T follicular helper cell (primary cell): ENCODE results near the gene SPNS1.
"Not testable (repeated sequence)": the region's sequence is repeated elsewhere in the genome, so short reads cannot be mapped to it uniquely, and the experiment has no call there.

Source experiments
- DNase-seq: peaks from one replicate; pipeline ENCODE4 v3.0.0-alpha.2; 2020; ENCODE audit warnings: low read depth

The SPNS1 gene

DNA sequence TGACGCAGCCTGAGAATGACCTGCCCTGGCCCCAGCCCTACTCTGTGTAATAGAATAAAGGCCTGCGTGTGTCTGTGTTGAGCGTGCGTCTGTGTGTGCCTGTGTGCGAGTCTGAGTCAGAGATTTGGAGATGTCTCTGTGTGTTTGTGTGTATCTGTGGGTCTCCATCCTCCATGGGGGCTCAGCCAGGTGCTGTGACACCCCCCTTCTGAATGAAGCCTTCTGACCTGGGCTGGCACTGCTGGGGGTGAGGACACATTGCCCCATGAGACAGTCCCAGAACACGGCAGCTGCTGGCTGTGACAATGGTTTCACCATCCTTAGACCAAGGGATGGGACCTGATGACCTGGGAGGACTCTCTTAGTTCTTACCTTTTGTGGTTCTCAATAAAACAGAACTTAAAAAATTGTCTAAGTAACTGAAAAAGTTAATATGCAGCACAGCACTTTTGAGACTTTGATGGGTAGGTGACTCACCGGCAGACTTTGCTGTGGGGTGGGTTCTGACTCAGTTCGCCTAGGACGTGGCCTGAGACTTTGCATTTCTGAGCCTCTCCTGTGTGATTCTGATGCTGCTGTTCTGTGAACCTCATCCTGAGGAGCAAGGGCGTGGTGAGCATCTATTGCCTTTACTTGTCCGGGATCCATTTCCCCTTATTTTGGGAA is 15.9 kb downstream of the SPNS1 start:
- DNase-seq = peak; percentile 48

DNA sequence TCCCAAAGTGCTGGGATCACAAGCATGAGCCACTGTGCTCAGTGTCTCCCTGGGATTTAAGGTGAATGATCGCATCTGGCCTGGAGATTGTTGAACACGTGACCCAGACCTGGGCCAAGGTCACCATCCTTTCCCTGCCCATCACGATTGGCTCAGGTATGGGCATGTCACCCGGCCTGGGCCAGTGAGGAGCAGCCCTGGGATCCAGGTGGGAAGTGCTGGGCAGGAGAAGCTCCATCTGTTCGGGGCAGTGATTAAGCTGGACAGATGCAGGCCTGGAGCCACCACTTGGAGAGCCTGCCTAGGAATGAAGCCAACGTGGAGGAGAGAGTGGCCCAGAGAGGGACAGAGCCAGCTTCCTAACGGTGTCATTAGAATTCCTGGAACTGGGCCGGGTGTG is 17.1 kb downstream of the SPNS1 start:
- no peak for DNase-seq

DNA sequence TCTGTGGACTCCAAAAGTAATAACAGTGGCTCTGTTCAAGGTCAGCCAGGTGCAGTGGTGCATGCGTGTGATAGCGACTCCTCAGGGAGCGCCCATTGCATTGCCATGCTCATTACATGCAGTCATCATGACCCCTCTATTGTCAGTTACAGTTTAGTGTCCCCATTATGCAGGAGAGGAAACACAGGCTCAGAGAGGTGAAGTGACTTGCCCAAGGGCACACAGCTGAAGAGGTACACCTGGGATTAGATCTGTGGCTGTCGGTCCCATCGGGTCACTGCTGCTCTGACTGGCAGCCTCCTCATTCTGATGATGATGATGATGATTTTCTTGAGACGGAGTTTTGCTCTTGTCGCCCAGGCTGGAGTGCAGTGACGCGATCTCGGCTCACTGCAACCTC is 17.9 kb downstream of the SPNS1 start:
- no peak for DNase-seq

DNA sequence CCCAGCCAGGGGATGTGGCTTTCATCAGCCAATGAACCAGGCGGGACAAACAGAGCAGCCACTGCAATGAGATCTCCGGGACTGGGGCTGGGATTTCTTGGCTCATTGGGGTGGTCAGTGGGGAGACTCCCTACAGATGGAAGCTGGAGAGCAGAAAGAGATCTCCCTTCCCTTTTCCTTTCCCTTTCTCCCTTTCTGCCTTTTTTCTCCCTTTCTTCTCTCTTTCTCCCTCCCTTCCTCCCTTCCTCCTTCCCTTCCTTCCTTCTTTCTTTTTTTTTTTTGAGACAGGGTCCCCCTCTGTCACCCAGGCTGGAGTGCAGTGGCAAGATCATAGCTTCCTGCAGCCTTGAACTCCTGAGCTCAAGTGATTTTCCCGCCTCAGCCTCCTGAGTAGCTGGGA is 24.3 kb downstream of the SPNS1 start:
- DNase-seq = no peak

DNA sequence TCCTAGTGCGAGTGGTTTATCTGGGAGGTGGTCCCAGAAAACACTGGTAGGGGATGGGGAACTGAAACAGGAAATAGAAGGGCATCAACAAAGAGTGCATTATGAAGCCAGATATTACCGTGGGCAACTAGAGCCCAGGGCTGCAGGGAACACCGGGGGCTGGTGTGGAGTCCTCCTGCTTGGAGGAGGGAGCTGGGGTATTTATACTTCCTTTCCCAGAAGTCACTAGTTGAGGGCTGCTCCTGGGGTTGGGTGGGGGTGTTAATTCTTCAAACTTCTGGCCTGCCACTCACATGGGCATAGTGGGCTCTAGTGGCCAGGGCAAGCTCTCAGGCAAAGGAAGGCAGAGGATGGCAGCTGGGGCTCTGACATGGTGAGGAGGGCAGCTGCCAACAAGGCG is 25.0 kb downstream of the SPNS1 start:
- DNase-seq = no peak

DNA sequence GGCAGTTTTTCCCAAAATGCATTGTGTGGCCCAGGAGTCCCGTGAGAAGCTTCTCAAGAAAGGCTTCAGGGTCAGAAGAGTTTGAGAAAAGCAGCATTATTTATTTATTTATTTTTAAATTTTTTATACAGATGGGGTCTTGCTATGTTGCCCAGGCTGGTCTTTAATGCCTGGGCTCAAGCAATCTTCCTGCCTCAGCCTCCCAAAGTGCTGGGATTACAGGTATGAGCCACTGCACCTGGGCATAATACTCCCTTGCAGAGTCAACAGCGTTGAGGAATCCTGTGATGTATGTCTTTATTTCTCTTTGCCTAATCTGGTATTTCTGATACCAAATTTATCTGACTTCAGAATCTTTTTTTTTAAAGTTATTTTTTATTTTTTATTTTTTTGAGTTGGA is 25.4 kb downstream of the SPNS1 start:
- no peak for DNase-seq

DNA sequence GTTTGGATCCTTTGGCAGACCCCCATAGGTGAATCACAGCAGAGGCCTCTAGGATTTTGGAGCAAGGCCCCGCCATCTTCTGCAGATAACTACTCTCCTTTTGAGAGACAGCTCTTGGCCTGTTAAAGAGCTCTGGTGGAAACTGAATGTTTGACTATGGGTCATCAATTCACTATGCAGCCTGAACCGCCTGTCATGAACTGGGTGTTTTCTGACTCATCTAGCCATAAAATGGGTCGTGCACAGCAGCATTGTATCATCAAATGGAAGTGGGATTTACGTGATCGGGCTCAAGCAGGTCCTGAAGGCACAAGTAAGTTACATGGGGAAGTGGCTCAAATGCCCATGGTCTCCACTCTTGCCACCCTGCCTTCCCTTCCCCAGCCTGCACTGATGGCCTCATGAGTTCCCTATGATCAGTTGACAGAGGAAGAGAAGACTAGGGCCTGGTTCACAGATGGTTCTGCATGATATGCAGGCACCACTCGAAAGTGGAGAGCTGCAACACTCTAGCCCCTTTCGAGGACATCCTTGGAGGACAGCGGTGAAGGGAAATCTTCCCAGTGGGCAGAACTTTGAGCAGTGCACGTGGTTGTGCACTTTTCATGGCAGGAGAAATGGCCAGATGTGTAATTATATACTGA is 30.0 kb downstream of the SPNS1 start:
- DNase-seq = not testable (repeated sequence)

DNA sequence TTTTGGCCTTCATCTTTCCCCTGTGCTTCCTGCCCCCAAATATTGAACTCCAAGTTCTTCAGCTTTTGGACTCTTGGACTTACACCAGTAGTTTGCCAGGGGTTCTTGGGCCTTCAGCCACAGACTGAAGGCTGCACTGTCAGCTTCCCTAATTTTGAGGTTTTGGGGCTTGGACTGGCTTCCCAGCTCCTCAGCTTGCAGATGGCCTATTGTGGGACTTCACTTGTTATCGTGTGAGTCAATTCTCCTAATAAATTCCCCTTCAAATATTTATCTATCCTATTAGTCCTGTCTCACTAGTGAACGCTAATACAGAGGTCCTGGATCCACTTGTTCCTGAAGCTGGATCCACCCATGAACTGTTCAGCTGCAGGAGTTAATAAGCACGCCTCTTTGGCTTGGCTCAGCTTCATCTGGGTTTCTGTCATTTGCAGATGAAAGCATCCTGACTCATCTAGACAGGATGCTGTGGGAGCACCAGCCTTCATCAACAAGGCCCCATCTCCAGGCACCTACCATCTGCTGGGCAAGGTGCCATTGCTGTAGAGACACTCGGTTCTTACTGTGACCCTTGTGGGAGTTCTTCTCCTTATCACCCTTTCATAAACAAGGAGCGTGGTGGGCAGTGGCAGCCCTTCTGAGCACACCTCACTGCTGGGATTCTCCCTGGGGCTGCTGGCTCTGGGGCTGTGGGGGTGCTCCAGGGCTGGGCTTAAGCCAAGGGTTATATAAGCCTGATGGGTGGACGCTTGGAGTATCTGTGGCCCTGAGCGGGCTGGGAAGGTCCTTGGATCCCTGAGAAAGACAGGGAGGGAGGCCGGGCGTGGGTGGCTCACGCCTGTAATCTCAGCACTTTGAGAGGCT is 33.4 kb downstream of the SPNS1 start:
- peak; percentile 66 for DNase-seq

DNA sequence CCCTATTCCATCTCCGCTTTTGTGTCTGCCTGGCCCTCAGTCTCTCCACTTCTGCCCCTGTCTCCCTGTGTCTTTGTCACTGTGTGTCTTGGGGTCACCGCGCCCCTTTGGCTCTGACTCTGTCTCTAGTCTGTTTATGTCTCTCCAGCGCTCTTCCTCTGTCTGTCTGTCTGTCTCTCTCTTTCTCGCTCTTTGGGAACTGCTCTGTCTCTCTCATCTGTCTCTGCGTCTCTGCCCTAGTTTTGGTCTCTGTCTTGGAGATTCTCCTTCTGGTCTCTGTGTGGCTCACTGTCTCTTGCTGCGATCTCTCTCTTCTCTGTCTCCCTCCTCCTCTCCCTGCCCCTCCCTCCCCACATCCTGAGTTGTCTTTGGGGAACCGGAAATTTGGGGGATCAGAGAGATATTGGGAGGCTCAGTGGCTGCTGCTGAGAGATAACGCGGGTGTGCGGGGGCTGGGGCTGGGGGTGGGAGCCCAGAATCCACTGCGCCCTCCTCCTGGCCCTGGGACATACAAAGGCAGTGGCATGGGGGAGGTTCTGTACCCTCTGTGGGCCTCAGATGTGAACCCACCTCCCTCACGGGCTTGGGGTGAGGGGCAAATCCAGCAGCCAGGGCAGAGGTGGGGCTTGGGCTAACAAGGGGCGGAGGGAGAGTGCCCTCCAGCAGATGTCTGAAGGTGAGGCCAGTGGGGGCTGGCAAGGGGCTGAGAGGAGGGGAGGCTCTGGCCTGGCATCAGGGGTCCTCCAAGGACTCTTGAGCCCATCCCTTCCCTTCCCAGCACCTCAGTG is 34.7 kb downstream of the SPNS1 start:
- DNase-seq = no peak

DNA sequence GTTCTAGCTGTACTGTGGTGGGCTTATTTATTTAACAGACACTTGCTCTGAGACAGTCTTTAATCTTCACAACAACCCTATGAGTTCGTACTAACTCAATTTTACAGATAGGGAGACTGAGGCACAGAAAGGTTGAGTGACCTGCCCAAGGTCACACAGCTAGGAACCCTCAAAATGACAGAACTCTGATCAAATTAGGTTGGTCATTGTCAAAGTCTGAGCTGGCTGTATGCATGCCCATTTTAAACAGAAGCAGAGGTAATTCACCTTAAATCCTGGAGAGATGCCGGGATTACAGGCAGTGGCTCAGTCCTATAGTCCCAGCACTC is 35.2 kb downstream of the SPNS1 start:
- DNase-seq = no peak

DNA sequence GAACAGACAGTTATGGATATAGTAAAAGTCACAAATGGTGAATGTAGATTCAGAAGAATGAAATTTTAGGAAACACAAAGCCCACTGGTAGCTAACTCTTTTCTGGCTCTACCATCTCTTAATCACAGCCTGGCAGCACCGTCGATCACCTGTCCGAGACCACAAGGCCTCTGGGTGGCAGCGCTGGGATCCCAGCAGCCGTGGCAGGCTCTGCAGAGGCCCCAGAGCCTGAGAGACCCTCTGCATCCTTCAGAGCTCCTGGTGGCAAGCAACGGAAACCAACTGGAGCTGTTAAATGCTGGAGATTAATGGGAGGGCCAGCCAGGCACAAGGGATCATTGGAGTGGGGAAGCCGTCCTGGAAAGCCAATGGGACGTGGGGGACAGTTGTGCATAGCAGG is 36.5 kb downstream of the SPNS1 start:
- DNase-seq = no peak

DNA sequence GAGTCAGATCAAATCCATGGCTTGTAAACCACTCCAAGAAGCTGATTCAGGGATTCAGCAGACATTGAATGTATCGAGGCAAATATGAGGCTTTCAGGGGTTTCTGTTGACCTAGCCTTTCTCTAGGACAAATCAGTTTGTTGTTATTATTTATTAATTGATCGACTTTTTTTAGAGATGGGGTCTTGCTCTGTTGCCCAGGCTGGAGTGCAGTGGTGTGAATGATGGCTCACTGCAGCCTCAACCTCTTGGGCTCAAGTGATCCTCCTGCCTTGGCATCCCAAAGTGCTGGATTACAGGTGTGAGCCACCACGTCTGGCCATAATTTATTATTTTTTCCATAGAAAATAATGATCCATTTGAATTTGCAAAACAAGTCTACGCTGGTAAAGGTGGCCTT is 37.3 kb downstream of the SPNS1 start:
- no peak for DNase-seq

DNA sequence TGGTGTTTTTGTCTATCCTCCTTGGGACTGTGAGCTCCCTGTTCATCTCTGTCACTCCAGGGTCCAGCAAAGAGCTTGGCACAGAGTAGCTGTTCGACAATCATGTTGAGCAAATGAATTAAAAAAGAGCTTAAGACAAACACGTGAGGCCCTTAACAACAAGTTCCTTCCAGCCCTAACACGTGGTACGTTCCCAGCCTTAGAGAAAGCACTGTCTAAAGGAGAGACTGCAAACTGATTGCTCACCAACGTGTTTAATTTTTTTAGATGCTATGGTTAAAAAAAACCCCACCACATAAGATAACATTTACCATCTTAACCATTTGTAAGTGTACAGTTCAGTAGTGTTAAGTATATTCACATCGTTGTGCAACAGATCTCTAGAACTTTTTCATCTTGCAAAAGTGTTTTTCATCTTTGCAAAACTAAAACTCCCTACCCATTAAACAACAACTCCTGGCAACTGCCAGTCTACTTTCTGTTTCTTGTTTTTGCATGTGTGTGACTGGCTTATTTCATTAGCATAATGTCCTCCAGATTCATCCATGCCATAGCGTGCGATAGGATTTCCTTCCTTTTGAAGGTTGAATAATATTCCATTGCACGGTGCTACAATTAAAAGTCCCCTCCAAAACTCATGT is 38.5 kb downstream of the SPNS1 start:
- no peak for DNase-seq

DNA sequence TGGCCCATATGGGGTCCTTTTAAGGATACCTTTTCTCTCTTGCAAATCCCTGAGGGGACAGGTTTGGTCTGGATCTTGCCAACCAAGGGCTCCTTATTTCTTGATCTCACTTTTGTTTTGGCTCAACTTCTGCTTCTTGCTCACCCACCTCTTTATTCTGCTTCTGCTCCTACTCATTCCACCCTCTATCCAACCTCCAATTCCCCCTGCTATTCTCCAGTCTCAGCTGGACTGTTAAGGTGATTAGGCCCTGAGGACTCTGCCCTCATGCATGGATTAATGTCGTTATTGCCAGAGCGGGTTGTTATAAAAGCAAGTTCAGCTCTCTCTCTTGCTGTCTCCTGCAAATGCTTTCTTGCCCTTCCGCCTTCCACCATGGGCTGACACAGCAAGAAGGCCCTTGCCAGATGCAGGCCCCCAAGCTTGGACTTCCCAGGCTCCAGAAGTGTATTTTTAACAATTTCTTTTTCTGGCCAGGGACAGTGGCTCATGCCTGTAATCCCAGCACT is 40.0 kb downstream of the SPNS1 start:
- no peak for DNase-seq

DNA sequence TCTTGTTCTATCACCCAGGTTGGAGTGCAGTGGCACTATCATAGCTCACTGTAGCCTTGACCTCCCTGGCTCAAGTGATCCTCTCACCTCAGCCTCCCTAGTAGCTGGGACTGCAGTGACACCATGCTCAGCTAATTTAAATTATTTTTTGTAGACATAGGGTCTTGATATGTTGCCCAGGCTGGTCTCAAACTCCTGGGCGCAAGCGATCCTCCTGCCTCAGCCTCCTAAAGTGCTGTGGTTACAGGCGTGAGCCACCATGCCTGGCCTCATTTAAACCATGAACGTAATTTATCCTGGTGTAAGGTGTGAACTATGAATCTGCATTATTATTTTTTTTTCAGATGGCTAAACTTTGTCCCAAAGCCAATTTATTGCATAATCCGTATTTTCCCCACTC is 47.6 kb downstream of the SPNS1 start:
- no peak for DNase-seq

DNA sequence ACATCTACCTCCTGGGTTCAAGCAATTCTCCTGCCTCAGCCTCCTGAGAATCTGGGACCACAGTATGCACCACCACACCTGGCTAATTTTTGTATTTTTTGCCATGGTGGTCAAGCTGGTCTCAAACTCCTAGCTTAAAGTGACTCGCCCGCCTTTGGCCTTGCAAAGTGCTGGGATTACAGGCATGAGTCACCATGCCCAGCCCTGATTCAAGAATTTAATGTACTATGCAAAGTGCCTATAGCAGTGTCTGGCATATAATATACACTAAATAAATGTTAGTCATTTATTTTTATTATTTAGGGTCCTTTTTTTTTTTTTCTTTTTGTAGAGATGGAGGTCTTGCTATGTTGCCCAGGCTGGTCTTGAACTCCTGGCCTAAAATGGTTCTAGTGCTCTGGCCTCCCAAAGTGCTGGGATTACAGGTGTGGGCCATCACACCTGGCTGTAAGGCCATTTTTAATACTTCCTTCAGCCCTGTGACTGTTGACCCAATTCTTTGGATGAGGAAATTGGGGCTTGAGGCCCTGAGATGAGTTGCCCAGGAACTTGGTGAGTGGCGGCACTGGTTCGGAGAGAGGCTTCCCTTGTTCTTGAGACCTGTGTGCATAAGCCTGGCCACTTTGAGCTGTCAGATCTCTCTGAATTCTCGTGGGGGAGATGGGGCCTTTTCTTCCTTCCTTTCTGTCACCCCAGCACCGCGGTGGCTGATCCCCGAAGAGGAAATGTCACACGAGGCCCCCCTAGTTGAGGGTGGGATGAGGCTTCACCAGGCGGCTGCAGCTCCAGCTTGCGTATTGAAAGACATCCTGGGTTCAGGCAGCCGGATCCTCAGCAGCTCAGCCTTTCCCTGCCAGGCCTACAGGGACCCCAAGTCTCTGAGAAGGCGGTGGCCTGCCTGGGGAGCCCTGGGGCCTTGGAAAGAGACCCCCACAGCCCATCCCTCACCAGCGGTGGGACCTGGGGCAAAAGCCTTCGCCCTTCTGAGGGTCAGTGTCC is 49.0 kb downstream of the SPNS1 start:
- DNase-seq = no peak

DNA sequence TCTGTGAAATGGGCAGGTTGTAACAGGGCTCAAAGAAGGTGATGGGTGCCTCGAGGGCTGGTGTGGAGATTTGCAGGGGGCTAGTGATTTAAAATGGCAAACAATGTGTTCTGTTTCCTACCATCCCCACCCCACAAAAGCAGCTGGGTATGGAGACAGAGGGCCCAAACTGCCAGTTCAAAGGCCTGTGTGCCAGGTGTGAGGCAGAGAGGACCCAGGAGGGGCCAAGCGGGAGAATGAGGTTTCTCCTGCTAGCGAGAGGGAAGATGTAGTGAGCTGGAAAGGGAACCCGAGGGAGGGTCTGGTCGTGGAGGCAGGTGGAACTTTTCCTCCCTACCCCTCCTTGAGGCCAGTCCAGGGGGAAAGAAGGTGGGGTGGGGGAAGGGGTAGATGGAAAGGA is 49.7 kb downstream of the SPNS1 start:
- DNase-seq = no peak

DNA sequence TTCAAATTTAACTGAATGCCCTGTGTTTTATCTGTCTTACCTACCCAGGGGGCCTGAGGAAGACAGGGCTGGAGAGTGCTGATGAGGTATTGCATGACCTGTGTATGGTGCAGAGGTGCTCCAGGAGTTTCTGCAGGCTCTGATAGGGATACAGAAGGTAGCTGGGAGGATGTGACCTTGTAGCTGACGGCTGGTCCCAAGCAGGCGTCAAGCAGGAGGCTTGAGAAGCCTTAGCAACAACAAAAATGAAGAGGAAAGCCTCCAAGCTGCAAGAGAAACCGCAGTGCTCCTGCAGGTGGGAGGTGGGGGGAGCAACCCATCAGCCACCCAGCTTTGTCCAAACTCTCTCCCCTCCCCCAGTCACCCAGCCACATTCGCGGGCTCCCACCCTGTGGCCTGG is 50.6 kb downstream of the SPNS1 start:
- no peak for DNase-seq

DNA sequence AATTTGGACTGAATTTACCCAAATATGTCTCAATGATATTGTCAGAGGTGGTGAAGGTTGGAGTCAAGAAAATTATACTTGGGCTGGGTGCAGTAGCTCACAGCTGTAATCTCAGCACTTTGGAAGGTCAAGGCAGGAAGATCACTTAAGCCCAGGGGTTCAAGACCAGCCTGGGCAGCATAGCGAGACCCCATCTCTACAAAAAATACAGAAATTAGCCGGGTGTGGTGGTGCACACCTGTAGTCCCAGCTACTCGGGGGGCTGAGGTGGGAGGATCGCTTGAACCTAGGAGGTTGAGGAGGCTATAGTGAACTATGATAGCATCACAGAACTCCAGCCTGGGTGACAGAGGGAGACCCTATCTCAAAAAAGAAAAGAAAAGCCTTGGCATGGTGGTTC is 51.2 kb downstream of the SPNS1 start:
- no peak for DNase-seq

DNA sequence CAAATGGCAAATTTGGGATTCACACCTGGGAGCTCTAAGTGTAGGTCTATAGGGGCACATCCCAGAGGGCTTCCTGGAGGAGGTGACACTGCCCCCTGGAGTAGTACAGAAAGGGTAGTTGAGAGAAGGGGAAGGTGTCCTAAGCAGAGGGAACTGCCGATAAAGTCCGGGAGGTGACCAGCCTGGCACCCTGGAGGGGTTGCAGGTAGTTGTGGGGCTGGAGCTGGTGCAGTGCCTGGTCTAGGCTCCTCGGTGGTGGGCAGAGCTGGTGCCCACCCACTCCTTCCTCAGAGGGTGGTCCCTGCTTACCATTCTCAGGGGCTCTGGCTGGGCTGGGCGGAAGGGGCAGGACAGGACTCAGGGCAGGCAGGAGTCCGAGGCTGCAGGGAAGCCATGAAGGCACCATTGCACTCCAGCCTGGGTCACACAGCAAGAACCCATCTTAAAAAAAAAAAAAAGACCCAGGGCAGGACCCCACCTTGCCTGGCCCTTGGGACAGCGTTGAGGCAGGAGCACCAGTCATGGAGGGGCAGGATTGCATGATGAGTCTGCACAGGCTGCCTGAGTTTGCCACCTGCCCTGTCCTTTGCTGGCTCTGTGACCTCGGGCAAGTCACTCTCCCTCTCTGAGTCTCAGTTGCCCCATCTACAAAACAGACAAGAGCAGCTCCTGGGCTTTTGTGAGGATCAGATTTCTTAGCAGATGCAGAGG is 54.0 kb downstream of the SPNS1 start:
- no peak for DNase-seq
